ENCODE measurements around the gene PSMD11. TPM values are rescaled to one million over a fixed set of nuclear protein-coding genes. Genes with fewer than 3 reads are reported as not detected.

The PSMD11 gene
- total RNA-seq, 1 experiment from 2014 or later, result 169 TPM

DNA sequence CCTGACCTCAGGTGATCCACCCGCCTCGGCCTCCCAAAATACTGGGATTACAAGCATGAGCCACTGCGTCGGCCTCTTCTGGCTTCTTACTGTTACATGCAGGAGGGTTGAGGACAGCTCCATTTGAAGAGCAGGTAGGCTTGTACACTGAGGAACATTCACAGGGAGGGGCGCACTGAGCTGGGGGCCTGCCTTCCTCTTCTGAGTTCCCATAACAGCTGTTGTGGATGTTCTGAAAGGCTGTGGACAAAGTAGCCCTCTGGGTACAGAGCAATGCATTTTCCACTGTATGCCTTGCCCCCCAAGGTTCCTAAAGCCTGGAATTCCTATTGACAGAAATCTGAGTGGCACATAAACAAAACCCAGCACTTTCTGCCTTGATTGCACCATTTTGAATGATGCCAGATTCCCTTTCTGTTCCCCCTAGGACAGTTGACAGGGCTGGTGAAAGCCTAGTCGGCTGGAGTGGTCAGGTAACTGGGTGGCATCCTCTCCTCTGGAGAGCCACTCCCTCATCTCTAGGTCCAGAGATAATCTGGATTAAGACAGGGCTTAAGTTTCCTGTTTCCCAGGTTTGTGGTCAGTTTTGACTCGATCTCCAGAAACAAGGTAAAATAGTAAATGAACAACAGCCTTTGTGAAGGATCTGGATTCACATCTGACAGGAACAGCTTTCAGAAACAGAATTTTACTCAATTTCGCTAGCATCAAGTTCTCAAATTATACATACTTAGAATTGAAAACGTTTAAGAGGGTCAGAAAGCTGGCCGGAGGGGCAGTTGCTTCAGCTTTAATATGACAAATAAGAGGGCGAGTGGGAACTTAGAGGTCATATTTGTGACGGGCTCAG lies 41.2 kb downstream of the PSMD11 start:
- Histone ChIP-seq H3K14ac (ENCODE audit: insufficient read depth, low read length) (no peak overlapping the region; the same call in 1 of the 2 replicates), H2BK15ac (ENCODE audit: low read depth, low read length) (no peak overlapping the region), H3K4ac (ENCODE audit: low read depth, low read length) (no peak overlapping the region; the same call in 1 of the 2 replicates), H2BK20ac (ENCODE audit: low read depth, low read length, poor library complexity, severe bottlenecking) (no peak overlapping the region), H2AFZ (ENCODE audit: low read length) (no peak overlapping the region), H2AK5ac (ENCODE audit: insufficient read length, low read length) (no peak overlapping the region), H2BK120ac (ENCODE audit: low read depth, low read length, poor library complexity, severe bottlenecking) (no peak overlapping the region), H3K18ac (ENCODE audit: insufficient read length, low read depth, low read length) (peak overlapping the region; percentile 91), H2BK5ac (ENCODE audit: insufficient read length, low read length) (no peak overlapping the region), H4K20me1 (ENCODE audit: control insufficient read depth, insufficient read depth, insufficient read length) (no peaks in the 10 kb centered on the region), H2BK12ac (ENCODE audit: insufficient read length, low read depth, low read length) (no peak overlapping the region), H3K23me2 (ENCODE audit: insufficient read length, low read depth, low read length, poor library complexity, severe bottlenecking) (peaks cover 12% of the 10 kb centered on the region), H3K9me3 (ENCODE audit: control insufficient read depth, low read depth, low read length) (no peaks in the 10 kb centered on the region), H3K23ac (ENCODE audit: insufficient read length, low read depth, low read length) (no peak overlapping the region), H3K9ac (ENCODE audit: extremely low read depth, insufficient read length, low read length) (no peak overlapping the region), H3K27me3 (ENCODE audit: insufficient read depth, low read length) (no peaks in the 10 kb centered on the region), H4K5ac (ENCODE audit: insufficient read length, low read depth, low read length) (no peak overlapping the region), H4K91ac (ENCODE audit: insufficient read length, low read depth, low read length) (no peak overlapping the region), H3K79me1 (ENCODE audit: insufficient read depth, low read depth, low read length, poor library complexity, severe bottlenecking) (peaks cover 3% of the 10 kb centered on the region), H3K56ac (ENCODE audit: insufficient read length, low read depth, low read length) (no peak overlapping the region), H3K79me2 (ENCODE audit: insufficient read depth, low read length) (no peaks in the 10 kb centered on the region), H3K4me2 (ENCODE audit: insufficient read depth, insufficient read length, low read length) (no peak overlapping the region), H3K27ac (ENCODE audit: insufficient read length, low read depth, low read length) (no peak overlapping the region), H3K4me1 (ENCODE audit: insufficient read depth, low read length) (peaks cover 10% of the 10 kb centered on the region; the same call in 1 of the 2 replicates), H3T11ph (ENCODE audit: low read length) (no peak overlapping the region), H4K8ac (replicated peaks; ENCODE audit: insufficient read length, low read depth, low read length) (no peak overlapping the region)
- H3K36me3 Mint-ChIP-seq (ENCODE audit: insufficient read depth in 1 of 3, low read depth in 3 of 3), result peaks cover 22 to 45% (median 44%) of the 10 kb centered on the region in 3 experiments
- WGBS (ENCODE audit: extremely low coverage, insufficient read length, low lambda C conversion rate), result no CpG with 5 or more reads among the region's 12 CpGs
- peaks cover 47 to 66% of the 10 kb centered on the region in 2 experiments for H3K4me1 Mint-ChIP-seq
- DNase-seq, result no peak
- H3K4me3 Mint-ChIP-seq, result peak overlapping the region; percentile 51 to 67
- H3K9me3 Mint-ChIP-seq, result no peaks in the 10 kb centered on the region; a peak in 1 of 5 replicates
- TF ChIP-seq, protein P1, sequence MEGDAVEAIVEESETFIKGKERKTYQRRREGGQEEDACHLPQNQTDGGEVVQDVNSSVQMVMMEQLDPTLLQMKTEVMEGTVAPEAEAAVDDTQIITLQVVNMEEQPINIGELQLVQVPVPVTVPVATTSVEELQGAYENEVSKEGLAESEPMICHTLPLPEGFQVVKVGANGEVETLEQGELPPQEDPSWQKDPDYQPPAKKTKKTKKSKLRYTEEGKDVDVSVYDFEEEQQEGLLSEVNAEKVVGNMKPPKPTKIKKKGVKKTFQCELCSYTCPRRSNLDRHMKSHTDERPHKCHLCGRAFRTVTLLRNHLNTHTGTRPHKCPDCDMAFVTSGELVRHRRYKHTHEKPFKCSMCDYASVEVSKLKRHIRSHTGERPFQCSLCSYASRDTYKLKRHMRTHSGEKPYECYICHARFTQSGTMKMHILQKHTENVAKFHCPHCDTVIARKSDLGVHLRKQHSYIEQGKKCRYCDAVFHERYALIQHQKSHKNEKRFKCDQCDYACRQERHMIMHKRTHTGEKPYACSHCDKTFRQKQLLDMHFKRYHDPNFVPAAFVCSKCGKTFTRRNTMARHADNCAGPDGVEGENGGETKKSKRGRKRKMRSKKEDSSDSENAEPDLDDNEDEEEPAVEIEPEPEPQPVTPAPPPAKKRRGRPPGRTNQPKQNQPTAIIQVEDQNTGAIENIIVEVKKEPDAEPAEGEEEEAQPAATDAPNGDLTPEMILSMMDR (conservative IDR thresholded peaks at IDR 0.05), result no peak
- H3K27me3 Mint-ChIP-seq (ENCODE audit: low read depth), result peaks cover 1% of the 10 kb centered on the region
- peak overlapping the region in 2 of 3 experiments; percentile 52 to 81; a peak in 2 of 7 replicates for H3K27ac Mint-ChIP-seq
